DOHH2 (cell line): ENCODE measurements around the gene LOXHD1.

ENCODE experiments used
- H3F3A ChIP-seq: fragments of 200-600 bp; sonication (generic), shearing (Covaris generic); 2 replicates; pipeline ENCODE4 v1.6.0; 2016; ENCODE audit warnings: antibody characterized with exemption, mild to moderate bottlenecking; ENCODE audit not compliant: control insufficient read depth, insufficient read depth
- H3K27ac ChIP-seq: fragments of 200-600 bp; sonication (generic); 2 replicates; pipeline ENCODE4 v1.5.1; 2014; ENCODE audit warnings: low read depth, mild to moderate bottlenecking, low read length, moderate library complexity
- H3K27me3 ChIP-seq: fragments of 200-600 bp; sonication (generic); 2 replicates; pipeline ENCODE4 v1.6.1; 2014; ENCODE audit warnings: mild to moderate bottlenecking, low read length, mixed read lengths; ENCODE audit not compliant: control insufficient read depth
- H3K36me3 ChIP-seq: fragments of 200-600 bp; sonication (generic); 2 replicates; pipeline ENCODE4 v1.6.1; 2014; ENCODE audit warnings: mild to moderate bottlenecking, low read length, moderate library complexity, mixed read lengths; ENCODE audit not compliant: control insufficient read depth
- H3K4me1 ChIP-seq: fragments of 200-600 bp; sonication (generic); 2 replicates; pipeline ENCODE4 v1.6.1; 2014; ENCODE audit warnings: mild to moderate bottlenecking, low read length, mixed read lengths; ENCODE audit not compliant: control insufficient read depth
- H3K4me2 ChIP-seq: fragments of 200-600 bp; sonication (generic); 2 replicates; pipeline ENCODE4 v1.6.0; 2014; ENCODE audit warnings: mild to moderate bottlenecking, low read length, moderate library complexity
- H3K4me3 ChIP-seq: fragments of 200-600 bp; sonication (generic); 2 replicates; pipeline ENCODE4 v1.5.1; 2014; ENCODE audit warnings: mild to moderate bottlenecking, low read length, mixed read lengths
- H3K79me2 ChIP-seq: fragments of 200-600 bp; sonication (generic); 2 replicates; pipeline ENCODE4 v1.6.1; 2014; ENCODE audit warnings: mild to moderate bottlenecking, low read length, mixed read lengths; ENCODE audit not compliant: control insufficient read depth
- H3K9me2 ChIP-seq: fragments of 200-600 bp; sonication (generic); replicated peaks from 2 replicates; pipeline ENCODE4 v1.6.1; 2014; ENCODE audit warnings: mild to moderate bottlenecking, low read length, mixed read lengths; ENCODE audit not compliant: control insufficient read depth
- H3K9me3 ChIP-seq: fragments of 200-600 bp; sonication (generic); 2 replicates; pipeline ENCODE4 v1.6.1; 2014; ENCODE audit warnings: antibody characterized with exemption, low read length, mixed read lengths; ENCODE audit not compliant: control insufficient read depth, insufficient read depth
- H4K20me1 ChIP-seq: fragments of 200-600 bp; sonication (generic); 2 replicates; pipeline ENCODE4 v1.6.0; 2014; ENCODE audit warnings: low read depth, mild to moderate bottlenecking, antibody characterized with exemption, low read length, moderate library complexity; ENCODE audit not compliant: control insufficient read depth, insufficient read depth
- CTCF ChIP-seq: fragments of 200-600 bp; sonication (generic); IDR thresholded peaks from one replicate; pipeline ENCODE4 v1.5.1; 2014; ENCODE audit warnings: antibody characterized with exemption, mild to moderate bottlenecking, low read depth, low read length; ENCODE audit not compliant: poor library complexity, severe bottlenecking
- EZH2phosphoT487 ChIP-seq: fragments of 200-600 bp; sonication (generic); IDR thresholded peaks from 2 replicates; pipeline ENCODE4 v1.6.1; 2017; ENCODE audit warnings: borderline replicate concordance, mild to moderate bottlenecking, antibody characterized with exemption, low read length, moderate library complexity, mixed read lengths

Gene LOXHD1

DNA sequence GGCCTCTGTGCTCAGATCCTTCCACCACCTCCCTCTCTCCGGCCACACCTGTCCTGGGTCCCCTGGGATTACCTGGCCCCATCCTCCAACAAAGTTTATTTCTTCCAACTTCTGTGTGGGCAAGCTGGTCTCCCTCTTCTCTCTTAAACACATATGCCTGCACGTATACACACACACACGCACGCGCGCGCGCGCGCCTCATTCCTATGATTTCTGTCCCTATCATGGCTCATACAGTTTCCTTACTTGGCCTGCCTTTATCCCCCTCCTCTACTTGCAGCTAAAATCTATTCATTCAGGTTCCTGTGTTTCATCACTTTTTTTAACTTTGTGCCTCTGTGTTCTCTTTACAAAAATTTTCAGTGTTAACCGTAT is 96.4 kb downstream of the LOXHD1 start:
- H3K27me3 ChIP-seq = no peaks in the 10 kb centered on the region
- no peak overlapping the region for H3K4me3 ChIP-seq
- no peak overlapping the region for H3K4me2 ChIP-seq
- H3F3A ChIP-seq = no peaks in the 10 kb centered on the region
- TF ChIP-seq CTCF (no peak), EZH2phosphoT487 (no peak)
- no peaks in the 10 kb centered on the region for H3K36me3 ChIP-seq
- no peaks in the 10 kb centered on the region for H4K20me1 ChIP-seq
- no peaks in the 10 kb centered on the region for H3K4me1 ChIP-seq
- no peaks in the 10 kb centered on the region for H3K79me2 ChIP-seq
- H3K9me2 ChIP-seq = no peaks in the 10 kb centered on the region
- H3K27ac ChIP-seq = no peak overlapping the region
- no peaks in the 10 kb centered on the region for H3K9me3 ChIP-seq

DNA sequence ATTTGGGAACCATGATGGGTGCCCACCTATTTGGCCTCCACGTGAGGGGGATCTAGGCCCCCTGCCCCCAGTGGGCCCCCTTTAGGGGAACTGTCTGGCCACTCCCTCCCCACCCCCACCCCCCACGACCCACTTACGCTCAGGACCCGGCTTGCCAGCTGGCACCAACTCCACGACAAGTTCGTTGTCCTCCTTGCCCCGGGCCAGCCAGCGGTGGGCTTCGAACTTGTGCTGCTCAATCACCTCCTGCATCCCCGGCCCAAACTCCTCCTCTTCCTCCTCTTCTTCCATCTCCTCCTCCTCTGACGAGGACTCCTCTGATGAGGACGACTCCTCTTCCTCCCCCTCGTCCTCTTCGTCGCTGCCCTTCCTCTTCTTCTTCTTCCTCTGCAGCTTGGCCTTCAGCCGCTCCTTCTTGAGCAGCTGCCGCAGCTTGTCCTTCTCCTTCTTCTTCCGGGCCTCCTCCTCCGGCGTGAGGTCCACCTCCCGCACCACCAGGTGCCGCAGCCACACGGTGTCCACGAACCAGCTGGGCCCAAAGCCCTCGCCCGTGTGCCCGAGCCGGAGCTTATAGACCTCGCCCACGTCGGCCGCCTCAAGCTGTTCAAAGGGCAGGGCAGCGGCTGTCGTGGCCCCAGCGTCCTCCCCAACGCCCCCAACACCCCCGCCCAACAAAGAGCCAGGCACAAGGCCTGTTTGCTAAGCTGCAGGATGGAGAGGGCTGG is 96.9 kb downstream of the LOXHD1 start:
- H3K4me2 ChIP-seq = no peak overlapping the region
- TF ChIP-seq CTCF (no peak), EZH2phosphoT487 (no peak)
- no peaks in the 10 kb centered on the region for H3K27me3 ChIP-seq

GRCh38 chr18:46559296-46559695 is 97.7 kb downstream of the LOXHD1 start:
- Histone ChIP-seq H3F3A (no peaks in the 10 kb centered on the region), H3K9me2 (no peaks in the 10 kb centered on the region), H4K20me1 (no peaks in the 10 kb centered on the region), H3K79me2 (no peaks in the 10 kb centered on the region), H3K9me3 (no peaks in the 10 kb centered on the region), H3K27me3 (no peaks in the 10 kb centered on the region), H3K4me2 (no peak overlapping the region), H3K27ac (no peak overlapping the region), H3K36me3 (no peaks in the 10 kb centered on the region), H3K4me3 (no peak overlapping the region), H3K4me1 (no peaks in the 10 kb centered on the region)
- no peak for TF ChIP-seq CTCF
- no peak for TF ChIP-seq EZH2phosphoT487

More for the DNA sequence above, 96.9 kb downstream of the LOXHD1 start:
- H3K4me3 ChIP-seq = no peak overlapping the region
- H3K9me3 ChIP-seq = no peaks in the 10 kb centered on the region
- no peak overlapping the region for H3K27ac ChIP-seq
- H3K36me3 ChIP-seq = no peaks in the 10 kb centered on the region
- no peaks in the 10 kb centered on the region for H3F3A ChIP-seq
- H3K4me1 ChIP-seq = no peaks in the 10 kb centered on the region
- H3K9me2 ChIP-seq = no peaks in the 10 kb centered on the region
- no peaks in the 10 kb centered on the region for H3K79me2 ChIP-seq
- H4K20me1 ChIP-seq = no peaks in the 10 kb centered on the region
